ENCODE data around the gene HPSE2.

DNA sequence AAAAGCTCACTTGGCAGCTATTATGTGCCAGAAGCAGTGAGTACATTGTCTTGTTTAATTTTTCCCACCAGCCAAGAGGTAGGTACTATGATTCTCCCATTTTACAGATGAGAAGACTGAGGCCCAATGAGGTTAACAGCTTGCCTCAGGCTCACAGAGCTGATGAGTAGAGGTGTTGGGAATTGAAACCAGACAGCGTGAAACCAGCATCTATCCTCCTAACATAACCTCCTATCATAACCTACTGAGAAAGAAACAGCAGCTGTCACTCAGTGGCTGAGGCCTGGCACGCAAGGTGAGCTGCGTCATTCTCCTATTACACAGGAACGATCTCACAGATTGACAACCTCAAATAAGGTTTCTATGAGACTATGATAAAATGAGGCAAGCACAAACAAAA lies 826.9 kb downstream of the HPSE2 start:
- TF ChIP-seq, protein P1, sequence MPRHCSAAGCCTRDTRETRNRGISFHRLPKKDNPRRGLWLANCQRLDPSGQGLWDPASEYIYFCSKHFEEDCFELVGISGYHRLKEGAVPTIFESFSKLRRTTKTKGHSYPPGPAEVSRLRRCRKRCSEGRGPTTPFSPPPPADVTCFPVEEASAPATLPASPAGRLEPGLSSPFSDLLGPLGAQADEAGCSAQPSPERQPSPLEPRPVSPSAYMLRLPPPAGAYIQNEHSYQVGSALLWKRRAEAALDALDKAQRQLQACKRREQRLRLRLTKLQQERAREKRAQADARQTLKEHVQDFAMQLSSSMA (CRISPR knock-in tag; IDR thresholded peaks at IDR 0.05), result no peak
- no peak for TF ChIP-seq KDM1A (CRISPR knock-in tag; IDR thresholded peaks at IDR 0.05)
- no peak for TF ChIP-seq POLR2AphosphoS2 (IDR thresholded peaks at IDR 0.05; ENCODE audit: low read depth, low read length)
- TF ChIP-seq PHF8 (CRISPR knock-in tag; IDR thresholded peaks at IDR 0.05), result no peak
